Stimulated activated CD4-positive, alpha-beta T cell treated with anti-CD3 and anti-CD28 coated beads, Interleukin-15, amount 100 ng/mL, for 48 hours (primary cell): ENCODE data around the gene MYCBPAP.
A peak's percentile ranks its signal among the peaks of the same experiment; 100 is the strongest.

Source experiments
- DNase-seq, 2 donors: peaks; one replicate each; pipeline ENCODE4 v3.0.0-alpha.2; 2020; ENCODE audit warnings: low read depth in 2 of 2

Gene MYCBPAP

GRCh38 chr17:50537721-50538548 is 29.7 kb downstream of the MYCBPAP start:
- DNase-seq, result no peak

- DNase-seq, result no peak
These were observed 30.5 kb downstream of the MYCBPAP start for GRCh38 chr17:50538549-50539410.

- DNase-seq, result no peak
These were observed 31.7 kb downstream of the MYCBPAP start for GRCh38 chr17:50539762-50540559.

- no peak for DNase-seq
These were observed 32.5 kb downstream of the MYCBPAP start for GRCh38 chr17:50540560-50541401.

GRCh38 chr17:50541402-50541715 is 33.1 kb downstream of the MYCBPAP start:
- no peak for DNase-seq

GRCh38 chr17:50541716-50542688 is 33.8 kb downstream of the MYCBPAP start:
- peak; percentile 56 to 80 for DNase-seq

- no peak for DNase-seq
These were observed 34.8 kb downstream of the MYCBPAP start for GRCh38 chr17:50542795-50543774.

- DNase-seq, result no peak
These were observed 36.3 kb downstream of the MYCBPAP start for GRCh38 chr17:50544516-50544915.

GRCh38 chr17:50545311-50545710 is 37.1 kb downstream of the MYCBPAP start:
- DNase-seq, result no peak

- DNase-seq, result no peak
These were observed 38.4 kb downstream of the MYCBPAP start for GRCh38 chr17:50546701-50547034.

- DNase-seq, result peak; percentile 80 to 82
These were observed 38.9 kb downstream of the MYCBPAP start, which contains the start of gene SPATA20 for GRCh38 chr17:50547035-50547735. Gene SPATA20, plus strand, starts transcription at chr17:50547174. Its CDS starts 35 bp downstream, at chr17:50547209.

- no peak for DNase-seq
These were observed 39.5 kb downstream of the MYCBPAP start for GRCh38 chr17:50547736-50548083.

- DNase-seq, result no peak
These were observed 40.6 kb downstream of the MYCBPAP start for GRCh38 chr17:50548831-50549230.

GRCh38 chr17:50549256-50549941 is 41.2 kb downstream of the MYCBPAP start:
- no peak for DNase-seq

GRCh38 chr17:50549969-50550368 is 41.7 kb downstream of the MYCBPAP start:
- DNase-seq, result no peak

GRCh38 chr17:50550661-50551432 is 42.6 kb downstream of the MYCBPAP start:
- DNase-seq, result no peak

GRCh38 chr17:50551433-50551815 is 43.2 kb downstream of the MYCBPAP start:
- DNase-seq, result no peak
